ENCODE measurements around the gene FAM118B.

Gene FAM118B

DNA sequence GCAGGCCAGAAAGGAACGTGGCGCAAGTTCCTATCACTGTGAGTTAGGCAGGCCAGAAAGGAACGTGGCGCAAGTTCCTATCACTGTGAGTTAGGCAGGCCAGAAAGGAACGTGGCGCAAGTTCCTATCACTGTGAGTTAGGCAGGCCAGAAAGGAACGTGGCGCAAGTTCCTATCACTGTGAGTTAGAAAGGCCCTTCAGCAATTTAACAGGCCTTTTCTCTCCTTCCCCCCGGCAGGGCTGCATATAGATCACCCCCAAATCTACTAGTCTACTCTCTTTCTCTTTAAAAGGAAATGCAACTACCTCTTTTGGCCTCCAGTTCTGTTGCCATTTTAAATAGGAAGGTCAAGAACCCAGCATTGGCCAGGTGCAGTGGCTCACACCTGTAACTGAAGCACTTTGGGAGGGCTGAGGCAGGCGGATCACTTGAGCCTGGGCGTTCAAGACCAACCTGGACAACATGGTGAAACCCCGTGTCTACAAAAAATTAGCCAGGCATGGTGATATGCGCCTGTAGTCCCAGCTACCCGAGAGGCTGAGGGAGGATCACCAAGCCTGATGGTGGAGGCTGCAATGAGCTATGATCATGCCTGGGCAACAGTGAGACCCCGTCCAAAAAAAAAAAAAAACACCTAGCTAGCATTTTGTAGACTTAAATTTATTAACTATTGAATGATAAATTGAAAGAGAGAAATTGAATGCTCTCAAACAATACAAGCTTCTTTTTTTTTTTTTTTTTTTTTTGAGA lies 14.9 kb downstream of the FAM118B start:
- TF ChIP-seq, protein P1, sequence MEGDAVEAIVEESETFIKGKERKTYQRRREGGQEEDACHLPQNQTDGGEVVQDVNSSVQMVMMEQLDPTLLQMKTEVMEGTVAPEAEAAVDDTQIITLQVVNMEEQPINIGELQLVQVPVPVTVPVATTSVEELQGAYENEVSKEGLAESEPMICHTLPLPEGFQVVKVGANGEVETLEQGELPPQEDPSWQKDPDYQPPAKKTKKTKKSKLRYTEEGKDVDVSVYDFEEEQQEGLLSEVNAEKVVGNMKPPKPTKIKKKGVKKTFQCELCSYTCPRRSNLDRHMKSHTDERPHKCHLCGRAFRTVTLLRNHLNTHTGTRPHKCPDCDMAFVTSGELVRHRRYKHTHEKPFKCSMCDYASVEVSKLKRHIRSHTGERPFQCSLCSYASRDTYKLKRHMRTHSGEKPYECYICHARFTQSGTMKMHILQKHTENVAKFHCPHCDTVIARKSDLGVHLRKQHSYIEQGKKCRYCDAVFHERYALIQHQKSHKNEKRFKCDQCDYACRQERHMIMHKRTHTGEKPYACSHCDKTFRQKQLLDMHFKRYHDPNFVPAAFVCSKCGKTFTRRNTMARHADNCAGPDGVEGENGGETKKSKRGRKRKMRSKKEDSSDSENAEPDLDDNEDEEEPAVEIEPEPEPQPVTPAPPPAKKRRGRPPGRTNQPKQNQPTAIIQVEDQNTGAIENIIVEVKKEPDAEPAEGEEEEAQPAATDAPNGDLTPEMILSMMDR (IDR thresholded peaks at IDR 0.05) = no peak

DNA sequence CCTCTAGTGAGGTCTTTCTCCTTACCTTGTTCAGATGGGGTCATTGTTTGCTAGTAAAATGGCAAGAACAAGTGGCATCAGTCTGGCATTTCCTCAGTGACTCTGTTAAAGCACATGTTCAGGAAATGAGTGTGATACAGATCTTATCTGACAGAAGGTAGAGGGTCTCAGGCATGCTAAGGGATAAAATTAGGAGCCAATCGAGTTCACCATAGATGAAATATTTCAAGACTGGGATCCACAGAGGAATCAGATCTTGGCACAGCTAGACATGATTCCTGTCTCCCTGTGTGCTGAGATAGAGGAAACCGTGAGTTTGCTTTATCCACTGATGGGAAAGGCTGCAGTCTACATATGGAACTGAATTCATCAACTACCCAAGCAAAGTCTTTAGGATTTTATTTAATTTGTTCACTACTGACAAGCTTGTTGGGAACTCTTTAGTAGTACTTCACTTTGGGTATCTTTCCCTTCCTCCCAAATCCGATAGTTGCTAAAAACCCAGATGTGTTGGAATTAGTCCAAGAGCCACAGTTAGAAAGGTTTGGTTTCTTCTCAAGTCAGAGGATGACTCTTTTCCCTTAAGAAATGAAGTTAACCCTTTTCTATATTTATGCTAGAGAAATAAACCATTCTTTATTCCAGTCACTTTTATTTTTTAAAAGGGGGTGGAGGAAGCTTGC lies 18.4 kb downstream of the FAM118B start:
- TF ChIP-seq, protein P1 (IDR thresholded peaks at IDR 0.05) = no peak

DNA sequence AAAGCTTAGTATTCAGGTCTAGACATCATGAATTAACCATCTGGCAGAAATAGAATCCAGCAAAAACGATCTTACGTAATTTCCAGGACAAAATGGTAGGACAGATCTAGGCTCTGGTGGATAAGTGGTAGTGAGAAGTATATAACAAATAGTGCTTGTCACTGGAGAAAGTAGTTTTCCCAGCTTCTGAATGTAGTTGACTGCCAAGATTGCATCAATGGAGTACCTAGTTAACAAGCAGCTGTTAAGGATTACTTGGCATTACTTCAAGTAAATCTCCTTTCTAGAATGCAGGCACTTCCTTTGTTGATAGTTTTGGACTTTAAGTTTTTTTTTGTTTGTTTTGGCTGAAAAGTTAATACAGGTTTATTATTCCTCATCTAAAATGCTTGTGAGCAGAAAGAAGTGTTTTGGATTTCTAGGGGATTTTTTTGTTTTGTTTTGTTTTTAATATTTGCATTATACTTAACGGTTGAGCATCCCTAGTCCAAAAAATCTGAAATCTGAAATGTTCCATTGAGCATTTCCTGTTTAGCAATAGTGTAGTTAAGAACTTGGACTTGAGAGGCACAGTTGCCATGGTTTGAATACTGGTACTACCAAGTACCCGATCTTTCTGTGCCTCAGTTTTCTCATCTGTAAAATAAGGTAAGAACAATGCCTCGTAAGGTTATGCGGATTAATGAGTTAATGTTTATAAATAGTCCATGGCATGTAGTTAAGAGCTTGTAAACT lies 20.3 kb downstream of the FAM118B start:
- TF ChIP-seq, protein P1 (IDR thresholded peaks at IDR 0.05) = no peak

DNA sequence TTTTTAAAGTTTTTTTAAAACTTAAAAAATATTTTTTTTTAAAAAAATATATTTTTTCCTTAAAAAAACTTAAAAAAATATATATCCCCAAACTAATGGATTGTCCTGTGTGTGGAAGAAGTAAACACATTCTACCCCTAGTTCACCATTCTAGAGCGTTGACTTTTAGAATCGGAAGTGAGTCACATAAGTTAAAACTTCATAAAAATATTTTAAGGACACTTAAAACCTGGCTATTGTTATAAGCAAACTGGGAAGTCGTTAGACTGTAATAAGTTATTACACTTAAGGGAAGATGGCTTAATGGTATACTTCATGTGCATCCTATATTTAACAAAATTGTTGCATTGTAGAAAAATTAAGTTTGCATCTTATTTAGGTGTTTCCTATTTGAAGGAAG lies 21.1 kb downstream of the FAM118B start:
- TF ChIP-seq, protein P1 (IDR thresholded peaks at IDR 0.05) = no peak

DNA sequence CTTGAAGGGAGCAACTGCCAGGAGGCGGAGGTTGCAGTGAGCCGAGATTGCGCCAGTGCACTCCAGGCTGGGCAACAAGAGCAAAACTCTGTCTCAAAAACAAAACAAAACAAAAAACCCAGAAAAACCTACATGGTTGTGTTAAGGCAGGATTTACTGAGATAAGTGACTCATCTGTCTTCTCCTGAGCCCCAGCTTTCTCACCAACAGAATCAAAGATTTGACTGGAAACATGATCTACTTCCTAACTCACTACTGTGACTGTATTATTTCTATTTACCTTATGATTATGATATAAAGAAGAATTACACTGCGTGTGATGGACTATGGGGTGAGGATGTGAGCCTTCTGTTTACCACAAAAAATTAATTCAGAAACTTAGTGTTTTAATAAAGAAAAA lies 21.8 kb downstream of the FAM118B start:
- TF ChIP-seq, protein P1 (IDR thresholded peaks at IDR 0.05) = no peak

DNA sequence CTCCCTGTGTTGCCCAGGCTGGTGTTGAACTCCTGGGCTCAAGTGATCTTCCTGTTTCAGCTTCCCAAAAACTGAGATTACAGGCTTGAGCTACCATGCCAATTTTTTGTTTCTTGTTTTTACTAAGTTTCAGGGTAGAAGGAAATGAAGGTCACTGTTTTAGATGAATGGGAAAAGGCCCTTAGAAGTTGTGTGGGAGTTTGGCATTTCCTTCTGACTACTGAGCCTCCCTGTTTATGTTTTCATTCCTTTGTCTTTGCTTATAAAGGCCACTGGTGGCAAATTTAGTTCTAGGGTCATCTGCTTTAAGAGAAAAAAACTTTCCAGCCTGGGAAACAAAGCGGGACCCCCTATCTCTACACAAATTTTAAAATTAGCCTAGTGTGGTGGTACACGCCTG lies 35.1 kb downstream of the FAM118B start:
- TF ChIP-seq, protein P1 (IDR thresholded peaks at IDR 0.05) = no peak

DNA sequence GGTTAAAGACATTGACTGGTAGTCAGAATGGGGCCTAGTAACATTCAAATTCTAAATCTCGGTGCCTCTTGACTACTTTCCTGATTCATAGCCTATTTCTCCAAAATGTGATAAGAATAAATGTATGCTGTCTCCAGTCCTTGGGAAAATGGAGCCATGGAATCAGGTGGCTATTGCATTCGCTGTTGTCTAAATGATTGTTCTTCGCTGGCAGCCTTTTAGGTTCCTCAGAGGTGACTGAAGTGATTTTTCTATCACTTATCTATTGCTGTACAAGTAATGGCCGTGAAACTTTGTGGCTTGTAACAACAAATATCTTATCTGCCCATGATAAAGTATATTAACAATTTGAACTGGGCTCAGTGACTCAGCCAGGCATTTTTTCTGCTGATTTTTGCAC lies 41.7 kb downstream of the FAM118B start:
- TF ChIP-seq, protein P1 (IDR thresholded peaks at IDR 0.05) = no peak

All from LNCAP (cell line).